Head of caudate nucleus (tissue), 42 donors: ENCODE results near the gene CCL23.
A peak's percentile ranks its signal among the peaks of the same experiment; 100 is the strongest.

Source experiments
- DNase-seq, 42 donors: peaks; one replicate each; pipeline versions ENCODE4 v3.0.0 to v3.0.0-alpha.2; 2020 to 2021; ENCODE audit warnings: mixed read lengths in 7 of 42
- intact Hi-C: fragments of 100-400 bp; cut with DNase I; formaldehyde crosslinking; loops from one replicate; pipeline ENCODE4 v1.15.0; 2022

Gene CCL23

DNA sequence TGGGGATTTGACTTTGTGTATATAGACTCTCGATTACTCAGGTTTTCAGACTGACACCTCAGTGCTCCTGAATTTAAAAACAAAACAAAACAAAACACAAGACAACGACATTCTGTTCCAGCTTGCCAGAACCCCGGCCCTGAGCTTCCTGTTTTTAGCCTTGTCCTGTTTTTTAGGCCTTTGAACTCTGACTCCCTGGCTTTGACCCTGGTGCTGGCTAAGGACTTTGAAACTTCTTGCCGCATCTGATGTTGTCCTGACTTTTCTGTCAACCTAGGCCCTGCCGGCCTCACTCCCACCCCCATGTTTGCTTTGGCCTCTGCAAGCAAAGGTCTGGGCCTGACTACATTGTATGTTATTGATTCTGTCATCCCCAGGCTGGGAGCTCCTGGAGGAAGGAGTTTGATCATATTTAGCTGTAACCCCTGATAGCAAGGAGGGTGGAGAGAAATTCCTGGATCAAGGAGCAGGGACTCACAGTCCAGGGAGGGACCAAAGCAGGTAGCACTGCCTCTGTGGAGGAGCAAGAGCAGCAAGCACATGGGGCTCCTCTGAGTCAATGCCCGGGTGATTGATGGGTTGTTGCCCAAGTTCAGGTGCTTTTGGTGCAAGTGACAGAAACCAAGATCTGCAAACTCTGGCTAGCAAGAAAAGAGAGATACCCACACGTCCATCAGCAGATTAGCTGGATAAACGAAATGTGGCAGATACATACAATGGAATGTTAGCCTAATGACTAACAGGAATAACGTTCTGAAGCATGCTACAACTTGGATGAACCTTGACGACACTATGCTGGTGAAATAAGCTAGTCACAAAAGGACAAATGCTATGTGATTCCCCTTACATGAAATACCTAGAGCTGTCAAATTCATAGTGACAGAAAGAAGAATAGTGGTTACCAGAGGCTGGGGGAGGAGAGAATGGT is 44.2 kb downstream of the CCL23 start:
- DNase-seq, result no peak
- intact Hi-C loops, result loop anchor here (10.0 kb wide), 2 partner anchors 61 to 511 kb away; partner anchors contain the start of gene ZNHIT3

DNA sequence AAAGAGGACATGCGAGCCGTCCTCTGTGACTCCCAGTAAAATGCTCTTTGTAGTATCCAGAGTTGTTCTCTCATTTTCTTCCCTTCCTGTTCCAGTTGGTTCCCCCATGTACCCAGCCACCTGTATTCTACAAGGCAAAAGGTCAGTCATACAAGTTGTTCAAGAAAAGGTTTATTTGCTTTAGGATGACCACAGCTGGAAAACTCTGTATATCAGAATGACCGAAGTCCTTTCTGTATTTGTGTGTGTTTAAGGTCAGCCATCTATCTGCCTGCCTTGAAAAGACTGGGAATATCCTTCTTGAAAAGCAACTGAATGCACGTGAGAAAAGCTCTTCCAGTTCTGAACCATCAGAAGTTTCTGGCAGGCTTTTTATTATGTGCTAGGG is 44.8 kb downstream of the CCL23 start:
- DNase-seq, result no peak
- intact Hi-C loops, result loop anchor here (10.0 kb wide), 2 partner anchors 62 to 512 kb away; partner anchors contain the start of gene ZNHIT3

DNA sequence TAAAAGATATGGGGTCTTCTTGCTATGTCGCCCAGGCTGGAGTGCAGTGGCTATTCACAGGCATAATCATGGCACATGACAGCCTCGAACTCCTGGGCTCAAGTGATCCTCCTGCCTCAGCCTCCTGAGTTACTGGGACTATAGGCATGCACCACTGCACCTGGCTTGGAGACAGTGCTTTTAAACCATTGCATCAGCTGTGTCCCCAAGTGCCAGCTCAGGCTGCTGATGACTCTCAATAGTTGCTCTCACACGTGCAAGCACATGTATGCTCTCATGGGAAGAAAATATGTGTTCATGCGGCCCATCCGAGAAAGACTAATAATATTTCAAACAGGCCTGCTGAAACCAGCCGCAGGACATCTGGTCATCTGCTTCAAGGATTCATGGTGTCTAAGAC is 45.2 kb downstream of the CCL23 start:
- DNase-seq, result no peak
- intact Hi-C loops, result loop anchor here (10.0 kb wide), 2 partner anchors 62 to 512 kb away; partner anchors contain the start of gene ZNHIT3

- intact Hi-C loops, result loop anchor here (10.0 kb wide), 2 partner anchors 63 to 513 kb away; partner anchors contain the start of gene ZNHIT3
- no peak for DNase-seq
Measured at GRCh38 chr17:35972066-35972465, 45.7 kb downstream of the CCL23 start.

DNA sequence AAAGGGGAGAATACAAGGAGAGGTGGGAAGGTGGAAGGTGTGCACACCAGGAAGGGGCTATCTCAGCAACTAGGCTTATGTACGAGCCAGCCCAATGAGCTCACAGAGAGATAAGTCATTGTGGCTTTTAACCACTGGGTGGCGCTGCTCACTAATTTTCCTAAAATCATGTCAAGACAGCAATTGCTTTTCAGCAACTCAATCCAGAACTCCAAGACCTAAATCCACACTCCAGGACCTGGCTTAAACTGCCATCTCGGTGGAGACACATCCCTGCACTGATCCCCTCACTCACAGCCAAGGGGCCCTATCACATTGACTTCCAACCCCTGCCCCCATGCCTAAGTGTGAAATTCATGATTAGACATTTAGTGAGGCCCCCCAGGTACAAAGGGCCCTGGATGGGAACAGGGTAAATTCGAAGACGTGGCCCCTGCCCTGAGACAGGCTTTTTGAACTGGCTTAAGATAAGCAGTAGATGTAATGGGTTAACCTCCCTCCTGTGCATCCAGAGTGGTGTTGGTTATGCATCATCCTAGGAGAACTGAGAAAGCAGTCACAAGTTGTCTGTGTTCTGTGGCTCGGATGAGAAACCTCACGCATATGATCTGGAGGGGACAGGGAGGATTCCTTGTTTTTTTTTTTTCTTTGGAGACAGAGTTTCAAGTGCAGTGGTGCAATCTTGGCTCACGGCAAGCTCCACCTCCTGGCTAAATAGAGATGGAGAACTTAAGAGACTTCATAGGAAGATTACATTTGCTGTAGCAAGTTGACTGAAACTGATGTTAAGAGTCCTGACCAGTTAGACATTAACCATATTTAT is 48.0 kb downstream of the CCL23 start:
- intact Hi-C loops, result loop anchor here (10.0 kb wide), 2 partner anchors 65 to 515 kb away; partner anchors contain the start of gene ZNHIT3
- peak; percentile 26 to 94 (median 83) for DNase-seq

DNA sequence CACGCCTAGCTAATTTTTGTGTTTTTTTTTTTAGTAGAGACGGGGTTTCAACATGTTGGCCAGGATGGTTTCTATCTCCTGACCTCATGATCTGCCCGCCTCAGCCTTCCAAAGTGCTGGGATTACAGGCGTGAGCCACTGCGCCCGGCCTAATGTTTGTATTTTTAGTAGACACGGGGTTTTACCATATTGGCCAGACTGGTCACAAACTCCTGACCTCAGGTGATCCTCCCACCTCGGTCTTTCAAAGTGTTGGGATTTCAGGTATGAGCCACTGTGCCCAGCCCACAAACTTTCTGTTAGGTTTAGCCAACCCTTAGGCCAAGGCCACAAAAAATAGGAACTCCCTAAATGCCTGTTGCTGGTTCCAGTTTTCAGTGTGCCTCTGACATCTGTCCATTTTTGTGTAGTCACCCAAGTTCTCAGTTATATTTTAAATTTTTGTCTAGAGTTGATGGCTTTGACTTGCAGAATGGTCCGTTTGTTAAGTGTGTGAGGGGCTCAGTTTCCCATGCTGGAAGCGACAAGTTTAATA is 49.2 kb downstream of the CCL23 start:
- intact Hi-C loops, result no loop called here
- no peak for DNase-seq

DNA sequence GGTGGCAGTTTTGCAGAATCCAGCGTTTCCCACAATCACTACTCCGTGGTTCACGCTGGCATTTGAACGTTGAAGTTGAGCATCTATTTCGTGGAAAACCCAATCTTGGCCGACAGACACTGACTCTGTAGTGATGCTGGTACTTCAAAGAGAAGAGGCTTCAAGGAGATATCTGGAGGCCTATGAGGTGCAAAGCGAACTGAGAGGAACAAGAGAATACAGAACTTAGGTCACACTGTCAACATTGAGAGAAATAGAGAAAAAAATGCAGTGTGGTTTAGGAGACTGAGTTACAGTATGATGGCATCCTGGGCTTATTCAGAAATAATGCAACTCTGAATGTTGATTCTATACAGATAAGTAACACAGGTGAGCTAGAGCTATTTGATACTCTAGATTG is 52.5 kb downstream of the CCL23 start:
- DNase-seq, result no peak
- intact Hi-C loops, result no loop called here

GRCh38 chr17:35963663-35964062 is 54.1 kb downstream of the CCL23 start:
- intact Hi-C loops, result no loop called here

More at GRCh38 chr17:35963663-35964062, 54.1 kb downstream of the CCL23 start:
- no peak for DNase-seq
